OCI-LY1 (cell line): ENCODE results near the gene PCDHGA1.
A peak's percentile ranks its signal among the peaks of the same experiment; 100 is the strongest.

Source experiments
- H2AFZ ChIP-seq: fragments of 200-600 bp; sonication (generic), shearing (Covaris generic); 2 replicates; pipeline ENCODE4 v1.6.0; 2014; ENCODE audit warnings: antibody characterized with exemption, mild to moderate bottlenecking, low read length
- H3F3A ChIP-seq: fragments of 200-600 bp; sonication (generic), shearing (Covaris generic); 2 replicates; pipeline ENCODE4 v1.6.0; 2014; ENCODE audit warnings: mild to moderate bottlenecking, antibody characterized with exemption, low read length, moderate library complexity; ENCODE audit not compliant: insufficient read depth
- H3K27ac ChIP-seq: fragments of 200-600 bp; sonication (generic); 2 replicates; pipeline ENCODE4 v1.5.1; 2014; ENCODE audit warnings: low read length, mixed run types, mild to moderate bottlenecking, low read depth; ENCODE audit not compliant: poor library complexity, severe bottlenecking
- H3K27me3 ChIP-seq: fragments of 200-600 bp; sonication (generic); 2 replicates; pipeline ENCODE4 v1.6.0; 2014; ENCODE audit warnings: antibody characterized with exemption, mild to moderate bottlenecking, low read length, moderate library complexity; ENCODE audit not compliant: insufficient read depth
- H3K36me3 ChIP-seq: fragments of 200-600 bp; sonication (generic); 2 replicates; pipeline ENCODE4 v1.6.1; 2014; ENCODE audit warnings: mild to moderate bottlenecking, antibody characterized with exemption, low read length, moderate library complexity, mixed read lengths; ENCODE audit not compliant: insufficient read depth
- H3K4me1 ChIP-seq: fragments of 200-600 bp; sonication (generic); 2 replicates; pipeline ENCODE4 v1.5.1; 2014; ENCODE audit warnings: mild to moderate bottlenecking, low read length, moderate library complexity; ENCODE audit not compliant: insufficient read depth, severe bottlenecking
- H3K4me2 ChIP-seq: fragments of 200-600 bp; sonication (generic), shearing (Covaris generic); 2 replicates; pipeline ENCODE4 v1.6.1; 2014; ENCODE audit warnings: low read length
- H3K4me3 ChIP-seq: fragments of 200-600 bp; sonication (generic); 2 replicates; pipeline ENCODE4 v1.5.1; 2014; ENCODE audit warnings: low read length, low read depth, mild to moderate bottlenecking, mixed read lengths; ENCODE audit not compliant: poor library complexity, severe bottlenecking
- H3K79me2 ChIP-seq: fragments of 200-600 bp; shearing (Covaris generic); 2 replicates; pipeline ENCODE4 v1.6.1; 2016; ENCODE audit warnings: mixed run types, low read length, mixed read lengths; ENCODE audit not compliant: insufficient read depth
- H3K9ac ChIP-seq: fragments of 200-600 bp; sonication (generic), shearing (Covaris generic); 2 replicates; pipeline ENCODE4 v1.6.1; 2014; ENCODE audit warnings: mild to moderate bottlenecking, low read length, mixed read lengths
- H3K9me2 ChIP-seq: fragments of 200-600 bp; sonication (generic), shearing (Covaris generic); 2 replicates; pipeline ENCODE4 v1.6.1; 2014; ENCODE audit warnings: low read depth, mild to moderate bottlenecking, low read length, mixed read lengths
- H3K9me3 ChIP-seq: fragments of 200-600 bp; shearing (Covaris generic); 2 replicates; pipeline ENCODE4 v1.6.1; 2014; ENCODE audit warnings: low read length, mixed read lengths
- H4K20me1 ChIP-seq: fragments of 200-600 bp; sonication (generic), shearing (Covaris generic); 2 replicates; pipeline ENCODE4 v1.6.0; 2016; ENCODE audit warnings: mild to moderate bottlenecking, low read length; ENCODE audit not compliant: insufficient read depth
- CTCF ChIP-seq: fragments of 200-600 bp; sonication (generic), shearing (Covaris generic); IDR thresholded peaks from 2 replicates; pipeline ENCODE4 v1.5.1; 2017; ENCODE audit warnings: mild to moderate bottlenecking, antibody characterized with exemption, low read length, moderate library complexity, mixed read lengths
- EZH2 ChIP-seq: fragments of 200-600 bp; sonication (generic), shearing (Covaris generic); IDR thresholded peaks from 2 replicates; pipeline ENCODE4 v1.8.0; 2017; ENCODE audit warnings: borderline replicate concordance, mixed run types, mild to moderate bottlenecking, antibody characterized with exemption, low read length, moderate library complexity, mixed read lengths

Gene PCDHGA1

DNA sequence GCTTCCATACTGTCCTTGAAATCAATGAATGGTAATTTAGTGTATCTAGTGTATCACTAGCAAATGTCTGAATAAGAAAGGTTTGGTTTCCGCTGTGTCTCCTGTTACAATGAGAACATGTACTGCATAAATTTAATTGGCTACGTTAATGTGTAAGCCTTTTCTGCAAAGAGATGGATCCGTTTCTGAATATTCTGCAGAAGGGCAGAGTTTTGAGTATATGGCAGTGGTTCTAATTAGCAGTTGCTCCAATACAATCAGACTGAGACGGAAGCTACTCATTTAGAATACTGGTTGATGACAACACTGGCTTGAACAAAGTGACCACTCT lies 154.0 kb downstream of the PCDHGA1 start:
- H3F3A ChIP-seq, result no peaks in the 10 kb centered on the region
- H3K79me2 ChIP-seq, result no peaks in the 10 kb centered on the region
- no peak overlapping the region; the same call in 1 of the 2 replicates for H3K9ac ChIP-seq
- no peaks in the 10 kb centered on the region for H3K9me2 ChIP-seq
- no peak overlapping the region for H3K27ac ChIP-seq
- H2AFZ ChIP-seq, result no peak overlapping the region
- H3K4me1 ChIP-seq, result peaks cover 14% of the 10 kb centered on the region
- no peaks in the 10 kb centered on the region for H3K9me3 ChIP-seq
- peak overlapping the region; percentile 63 for H3K4me2 ChIP-seq
- H4K20me1 ChIP-seq, result no peaks in the 10 kb centered on the region
- no peak for TF ChIP-seq EZH2
- no peak for TF ChIP-seq CTCF
- H3K27me3 ChIP-seq, result peaks cover 4% of the 10 kb centered on the region; the same call in 1 of the 2 replicates
- no peaks in the 10 kb centered on the region for H3K36me3 ChIP-seq
- H3K4me3 ChIP-seq, result peak overlapping the region; percentile 51

GRCh38 chr5:141484641-141485311 lies 154.5 kb downstream of the PCDHGA1 start, which contains the start of gene PCDHGC4:
TSS of gene PCDHGC4 (plus strand) at chr5:141485030. CDS start at chr5:141485174, 144 bp downstream.
- H3K36me3 ChIP-seq, result no peaks in the 10 kb centered on the region
- no peak within 1 kb of the TSS for H3K27ac ChIP-seq
- no peaks in the 10 kb centered on the region for H3K9me2 ChIP-seq
- H4K20me1 ChIP-seq, result no peaks in the 10 kb centered on the region
- peaks cover 14% of the 10 kb centered on the region for H3K4me1 ChIP-seq
- H2AFZ ChIP-seq, result no peak within 1 kb of the TSS
- H3K4me3 ChIP-seq, result peak within 1 kb of the TSS; percentile 51
- H3K79me2 ChIP-seq, result no peaks in the 10 kb centered on the region
- TF ChIP-seq EZH2 (no peak), CTCF (no peak)
- peak within 1 kb of the TSS; percentile 63 for H3K4me2 ChIP-seq
- H3K27me3 ChIP-seq, result peaks cover 4% of the 10 kb centered on the region; the same call in 1 of the 2 replicates
- peak within 1 kb of the TSS; percentile 4; the same call in 1 of the 2 replicates for H3K9ac ChIP-seq
- no peaks in the 10 kb centered on the region for H3K9me3 ChIP-seq
- H3F3A ChIP-seq, result no peaks in the 10 kb centered on the region

GRCh38 chr5:141485321-141486055 lies 155.2 kb downstream of the PCDHGA1 start:
- peak overlapping the region; percentile 51 for H3K4me3 ChIP-seq
- no peak overlapping the region for H3K27ac ChIP-seq
- H3K36me3 ChIP-seq, result no peaks in the 10 kb centered on the region
- peak overlapping the region; percentile 4; the same call in 1 of the 2 replicates for H3K9ac ChIP-seq
- H3F3A ChIP-seq, result no peaks in the 10 kb centered on the region
- no peak overlapping the region for H2AFZ ChIP-seq
- H3K4me1 ChIP-seq, result peaks cover 14% of the 10 kb centered on the region
- no peaks in the 10 kb centered on the region for H3K79me2 ChIP-seq
- no peaks in the 10 kb centered on the region for H4K20me1 ChIP-seq
- H3K27me3 ChIP-seq, result peaks cover 4% of the 10 kb centered on the region; the same call in 1 of the 2 replicates
- H3K9me2 ChIP-seq, result no peaks in the 10 kb centered on the region
- no peaks in the 10 kb centered on the region for H3K9me3 ChIP-seq
- H3K4me2 ChIP-seq, result peak overlapping the region; percentile 63
- TF ChIP-seq EZH2 (no peak), CTCF (no peak)
